ENCODE results near the gene FOXA1.

DNA sequence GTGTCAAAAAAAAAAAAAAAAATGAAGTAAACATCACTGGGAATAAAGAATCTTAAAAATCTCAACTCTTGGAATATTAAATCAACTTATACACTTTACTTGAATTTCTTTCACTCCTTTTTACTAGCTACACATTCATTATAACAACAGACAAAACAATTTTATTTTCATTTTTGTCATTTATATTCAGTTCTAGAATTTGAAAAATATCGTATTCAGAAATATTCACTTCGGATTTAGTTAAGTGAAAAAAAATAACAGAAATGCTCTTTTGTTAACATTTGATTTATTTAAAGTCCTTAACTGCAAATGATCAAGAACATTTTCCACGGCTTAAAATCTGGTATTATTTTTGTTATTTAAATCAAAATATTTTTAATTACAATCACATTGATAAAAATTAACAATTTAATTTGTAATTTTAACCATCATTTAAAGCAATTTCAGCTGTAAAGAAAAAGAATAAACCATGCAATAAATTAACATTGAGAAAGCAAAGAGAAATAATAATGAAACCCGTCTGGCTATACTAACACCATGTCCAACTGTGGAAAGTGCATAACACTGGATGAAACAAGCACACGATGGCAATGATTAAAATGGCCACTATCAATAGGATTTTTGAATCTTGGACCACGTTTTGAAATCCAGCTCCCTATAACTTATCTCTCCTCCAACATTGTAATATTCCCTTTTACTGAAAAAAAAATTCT lies 5.2 kb downstream of the FOXA1 start:
- TF ChIP-seq, protein P1, sequence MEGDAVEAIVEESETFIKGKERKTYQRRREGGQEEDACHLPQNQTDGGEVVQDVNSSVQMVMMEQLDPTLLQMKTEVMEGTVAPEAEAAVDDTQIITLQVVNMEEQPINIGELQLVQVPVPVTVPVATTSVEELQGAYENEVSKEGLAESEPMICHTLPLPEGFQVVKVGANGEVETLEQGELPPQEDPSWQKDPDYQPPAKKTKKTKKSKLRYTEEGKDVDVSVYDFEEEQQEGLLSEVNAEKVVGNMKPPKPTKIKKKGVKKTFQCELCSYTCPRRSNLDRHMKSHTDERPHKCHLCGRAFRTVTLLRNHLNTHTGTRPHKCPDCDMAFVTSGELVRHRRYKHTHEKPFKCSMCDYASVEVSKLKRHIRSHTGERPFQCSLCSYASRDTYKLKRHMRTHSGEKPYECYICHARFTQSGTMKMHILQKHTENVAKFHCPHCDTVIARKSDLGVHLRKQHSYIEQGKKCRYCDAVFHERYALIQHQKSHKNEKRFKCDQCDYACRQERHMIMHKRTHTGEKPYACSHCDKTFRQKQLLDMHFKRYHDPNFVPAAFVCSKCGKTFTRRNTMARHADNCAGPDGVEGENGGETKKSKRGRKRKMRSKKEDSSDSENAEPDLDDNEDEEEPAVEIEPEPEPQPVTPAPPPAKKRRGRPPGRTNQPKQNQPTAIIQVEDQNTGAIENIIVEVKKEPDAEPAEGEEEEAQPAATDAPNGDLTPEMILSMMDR (IDR thresholded peaks at IDR 0.05; ENCODE audit: low read length) = no peak
- TF ChIP-seq EZH2phosphoT487 (IDR thresholded peaks at IDR 0.05; ENCODE audit: low read length) (no peak), EZH2 (optimal IDR thresholded peaks at IDR 0.05; ENCODE audit: low read depth, low read length) (no peak)

Data from MM.1S (cell line).